ENCODE measurements around the gene DLG5.

DNA sequence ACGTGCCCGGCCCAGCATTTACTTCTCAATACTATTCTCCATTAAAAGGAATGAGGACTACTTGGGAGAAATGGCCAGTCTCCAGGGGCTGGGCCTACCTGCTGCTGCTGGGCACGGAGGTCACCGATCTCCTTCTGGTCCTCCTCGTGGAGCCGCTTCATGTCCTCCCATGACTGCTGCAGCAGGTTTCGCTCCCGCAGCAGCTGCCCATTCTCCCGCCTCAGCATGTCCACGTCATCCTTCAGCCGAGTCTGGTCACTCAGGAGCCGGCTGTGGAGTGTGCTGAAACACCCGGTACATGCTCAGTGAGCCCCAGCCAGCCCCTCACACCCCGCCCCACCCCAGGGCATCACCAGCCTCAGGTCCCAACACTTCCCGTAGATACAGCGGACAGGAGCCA, 73.3 kb downstream of the DLG5 start:
- TF ChIP-seq CTCF (IDR thresholded peaks at IDR 0.05): no peak
- no peak for TF ChIP-seq POLR2A (IDR thresholded peaks at IDR 0.05)
